KG1 (cell line): ENCODE data around the gene HDAC9.
"Not testable (repeated sequence)": the region's sequence is repeated elsewhere in the genome, so short reads cannot be mapped to it uniquely, and the experiment has no call there.

ENCODE experiments used
- DNase-seq: peaks from one replicate; lab custom pipeline; 2025; lab: John Stamatoyannopoulos, UW

HDAC9 gene

DNA sequence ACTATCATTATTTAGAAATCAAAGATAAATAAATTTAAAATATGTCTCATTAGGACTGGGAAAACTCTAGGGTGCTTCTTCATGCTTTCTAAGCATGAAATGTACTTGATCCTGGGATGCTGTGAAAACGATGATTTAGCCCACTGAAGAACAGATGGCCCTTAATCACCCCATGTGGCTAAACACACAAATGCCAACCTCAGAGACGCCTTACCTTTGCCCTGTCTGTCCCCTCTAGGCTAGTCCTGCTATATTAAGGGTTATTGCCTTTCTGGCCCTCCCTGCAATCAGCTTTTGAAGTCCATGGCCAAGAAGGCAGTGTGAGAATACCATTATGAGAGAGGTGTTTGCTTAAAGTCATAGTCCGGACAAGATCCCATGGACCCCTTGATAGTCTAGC, 404.7 kb downstream of the HDAC9 start:
- no peak for DNase-seq

DNA sequence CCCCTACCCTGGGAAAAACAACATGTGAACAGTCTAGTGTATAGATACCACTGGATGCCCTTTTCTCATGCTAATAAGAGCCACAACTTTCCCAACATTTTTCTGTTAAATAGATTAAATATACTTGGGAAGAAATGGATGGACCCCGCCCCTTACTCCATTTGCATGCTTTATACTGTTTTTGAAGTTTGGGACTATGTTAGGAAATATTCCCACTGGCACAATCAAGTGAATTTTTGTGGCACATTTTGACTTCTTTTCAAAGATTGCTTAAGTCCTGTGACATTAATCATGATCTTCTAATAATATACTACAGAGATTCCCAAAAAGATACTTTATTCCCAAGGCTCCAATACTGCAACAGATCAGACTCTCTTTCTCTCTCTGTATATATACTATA, 405.3 kb downstream of the HDAC9 start:
- DNase-seq = no peak

- DNase-seq = no peak
Measured at GRCh38 chr7:18901351-18901750, 405.8 kb downstream of the HDAC9 start.

DNA sequence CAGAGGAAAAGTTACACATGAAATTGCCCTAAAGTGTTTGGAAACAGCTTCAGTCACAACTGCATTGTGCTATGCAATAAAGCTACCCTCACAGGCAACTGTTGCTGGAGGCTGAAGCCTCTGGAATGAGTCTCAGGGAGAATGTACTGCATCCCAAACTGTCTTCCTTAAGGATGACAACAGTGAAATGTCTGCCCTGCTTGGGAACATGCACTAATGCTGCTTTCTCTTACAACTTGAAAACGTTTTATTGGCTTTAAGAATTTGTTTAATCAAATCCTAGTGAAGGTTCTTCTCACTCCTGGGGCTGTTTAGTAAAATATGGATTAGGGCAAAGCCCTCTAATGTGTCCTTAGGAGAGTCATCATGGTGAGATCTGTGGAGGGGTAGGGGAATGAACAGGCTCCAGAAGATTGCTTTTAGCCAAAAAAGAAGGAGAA, 406.5 kb downstream of the HDAC9 start:
- no peak for DNase-seq

DNA sequence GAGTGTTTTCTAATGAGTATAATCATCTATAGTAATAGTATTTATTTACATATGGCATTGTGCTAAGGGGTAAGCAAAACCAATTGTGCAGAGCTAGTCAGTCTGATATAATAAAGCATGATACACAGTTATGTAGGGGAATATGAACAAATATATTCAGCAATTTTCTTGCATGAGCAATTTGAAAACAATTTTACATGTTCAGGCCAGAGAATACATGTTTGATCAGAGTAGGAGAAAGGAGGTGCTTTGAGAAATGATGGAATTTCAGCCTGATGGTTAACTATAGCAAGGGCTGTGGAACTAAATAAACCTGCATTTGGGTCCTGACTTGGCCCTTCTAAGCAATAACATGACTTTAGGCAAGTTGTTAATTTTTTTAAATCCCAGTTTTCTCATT, 407.3 kb downstream of the HDAC9 start:
- DNase-seq = no peak

- DNase-seq = no peak
Measured at GRCh38 chr7:18903695-18904094, 408.1 kb downstream of the HDAC9 start.

DNA sequence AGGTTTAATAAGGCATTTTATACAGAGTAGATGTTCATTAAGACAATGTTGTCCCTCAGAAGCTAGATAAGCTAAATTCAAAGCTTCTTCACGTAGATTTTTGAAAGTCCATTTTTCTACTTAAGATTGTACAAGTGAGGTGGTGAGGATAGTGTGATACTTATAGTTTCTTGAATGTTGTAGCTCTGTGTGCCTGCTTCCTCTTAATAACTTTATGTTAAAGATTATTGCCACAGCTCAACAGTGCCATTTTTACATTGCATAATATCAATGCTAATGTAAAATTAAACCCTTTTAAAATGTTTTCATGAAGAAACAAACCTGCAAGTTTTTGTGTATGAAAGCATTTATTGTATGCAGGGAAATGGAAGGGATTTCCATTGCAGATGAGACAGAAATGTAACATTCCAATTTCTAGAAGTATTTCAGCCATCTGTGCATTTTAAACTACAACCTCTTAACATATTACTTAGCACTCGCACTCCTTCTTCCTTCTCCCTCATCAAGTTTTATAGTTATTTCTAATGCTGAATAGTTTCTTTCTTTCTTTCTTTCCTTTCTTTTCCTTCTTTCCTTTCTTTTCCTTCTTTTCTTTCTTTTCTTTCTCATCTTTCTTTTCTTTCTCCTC, 409.9 kb downstream of the HDAC9 start:
- DNase-seq = no peak

GRCh38 chr7:18906901-18907300, 411.4 kb downstream of the HDAC9 start:
- no peak for DNase-seq

GRCh38 chr7:18913106-18913505, 417.6 kb downstream of the HDAC9 start:
- no peak for DNase-seq

DNA sequence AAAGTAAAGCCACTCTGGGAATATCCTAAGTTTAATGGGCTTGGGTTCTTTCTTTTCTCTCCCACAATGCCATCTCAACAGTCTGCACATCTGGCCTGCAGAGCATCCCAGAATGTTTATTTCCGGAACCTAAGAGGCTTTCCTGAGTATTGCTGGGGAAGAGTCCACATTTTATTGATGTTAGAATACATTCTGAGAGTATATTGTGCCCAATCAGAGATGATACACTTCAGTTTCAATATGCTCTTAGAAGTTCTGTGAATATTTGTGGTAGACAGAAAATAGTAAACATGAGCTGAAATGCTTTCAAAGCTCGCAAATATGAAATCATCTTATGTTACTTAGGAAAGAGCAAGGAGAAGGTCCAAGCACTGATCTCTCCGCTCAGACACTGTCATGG, 421.3 kb downstream of the HDAC9 start:
- no peak for DNase-seq

DNA sequence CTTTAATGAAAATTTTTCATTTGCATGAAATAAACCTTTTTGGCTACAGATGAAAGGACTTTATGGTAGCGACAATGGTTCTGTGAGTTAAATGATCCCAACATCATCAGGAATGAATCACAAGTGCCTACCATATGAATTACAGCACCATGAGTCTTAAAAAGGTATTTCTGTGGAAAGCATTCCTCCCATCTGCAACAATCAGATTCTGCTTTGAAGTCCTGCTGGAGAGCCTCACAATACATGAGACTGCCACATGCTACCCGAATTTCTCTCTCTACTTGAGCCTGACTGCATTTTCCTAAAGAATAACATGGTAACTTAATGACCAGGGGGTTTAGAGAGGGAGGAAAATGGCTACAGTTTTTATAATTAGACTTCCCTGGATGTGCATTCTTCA, 431.6 kb downstream of the HDAC9 start:
- DNase-seq = no peak

GRCh38 chr7:18936265-18936664, 440.7 kb downstream of the HDAC9 start:
- no peak for DNase-seq

DNA sequence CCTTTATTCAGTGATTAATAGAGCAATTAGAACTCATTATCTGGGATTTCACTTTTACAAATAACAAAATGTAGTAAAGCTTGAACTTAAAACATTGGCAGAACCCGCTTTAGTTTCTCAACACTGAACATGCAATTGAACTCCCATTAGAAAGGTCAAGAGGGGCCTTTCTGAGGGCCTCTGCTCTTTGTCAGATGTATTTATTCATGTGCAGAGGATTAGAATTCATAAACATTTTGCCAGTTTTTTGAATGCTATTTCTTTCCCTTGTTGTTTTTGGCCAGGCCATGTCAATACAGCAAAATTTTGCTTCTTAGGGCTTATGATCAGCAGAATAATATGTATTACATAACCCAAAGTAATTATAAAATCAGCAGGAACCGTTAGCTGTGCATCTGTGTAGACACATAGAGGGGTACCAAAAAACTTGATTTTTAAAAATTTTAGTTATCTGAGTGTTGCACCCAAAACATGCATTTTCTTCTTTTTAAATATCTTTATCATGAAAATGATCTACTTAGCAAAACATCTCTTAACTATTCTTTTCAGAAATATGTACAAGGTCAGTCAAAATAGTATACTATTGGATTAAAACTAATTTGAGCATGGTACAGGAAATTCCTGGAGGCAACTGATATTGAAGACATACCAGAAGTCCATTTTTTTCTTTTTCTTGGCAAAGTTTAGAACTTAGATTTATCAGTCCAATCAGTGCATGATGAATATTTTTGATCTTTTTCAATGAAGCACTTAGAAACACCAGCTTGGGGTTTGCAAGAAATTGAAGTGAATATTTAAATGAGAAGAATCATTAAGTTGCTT, 444.4 kb downstream of the HDAC9 start:
- DNase-seq = no peak

DNA sequence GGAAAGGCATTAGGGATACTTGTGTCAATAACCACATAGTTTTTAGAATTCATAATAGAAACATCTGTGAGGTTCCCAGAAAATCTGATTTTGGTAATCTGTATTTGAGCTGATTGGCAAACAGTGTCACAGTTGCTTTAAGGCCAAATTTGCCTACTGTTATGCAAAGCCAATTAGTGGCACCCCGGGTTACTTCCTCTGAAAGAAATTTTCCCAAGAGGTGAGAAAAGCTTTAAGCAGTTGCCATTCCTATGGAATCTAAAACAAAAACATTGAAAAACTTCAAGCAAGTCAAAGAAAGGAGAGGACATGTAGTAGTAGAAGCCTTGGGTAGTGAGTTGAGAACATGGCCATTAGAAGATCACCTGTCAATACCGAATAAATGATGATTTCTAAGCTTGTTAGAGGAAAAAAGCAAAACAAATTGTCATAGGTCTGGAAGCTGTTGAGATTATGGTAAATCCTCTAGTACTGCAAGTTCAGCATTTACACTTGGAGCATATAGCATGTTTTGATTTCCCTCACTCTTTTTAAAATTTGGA, 445.1 kb downstream of the HDAC9 start:
- DNase-seq = no peak

DNA sequence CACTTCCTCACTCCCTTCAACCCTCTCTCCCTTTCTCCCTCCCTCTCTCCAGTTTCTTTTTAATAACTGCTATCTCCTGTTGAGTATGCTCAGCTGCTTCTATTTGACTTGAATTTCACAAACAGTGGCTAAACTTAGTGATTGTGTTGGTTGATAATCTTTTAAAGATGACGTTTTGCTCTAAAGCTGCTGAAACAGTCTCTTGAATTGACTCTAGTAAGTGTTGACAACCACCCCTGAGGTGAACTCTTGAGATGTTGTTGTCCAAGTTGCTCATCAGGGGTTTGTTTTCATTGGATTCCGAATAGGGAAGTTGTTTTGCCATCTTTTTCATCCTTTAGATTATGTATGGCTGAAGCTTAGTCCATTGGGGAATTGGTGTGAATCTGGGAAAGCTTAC, 445.7 kb downstream of the HDAC9 start:
- no peak for DNase-seq

- no peak for DNase-seq
Measured at GRCh38 chr7:18948521-18948920, 453.0 kb downstream of the HDAC9 start.

DNA sequence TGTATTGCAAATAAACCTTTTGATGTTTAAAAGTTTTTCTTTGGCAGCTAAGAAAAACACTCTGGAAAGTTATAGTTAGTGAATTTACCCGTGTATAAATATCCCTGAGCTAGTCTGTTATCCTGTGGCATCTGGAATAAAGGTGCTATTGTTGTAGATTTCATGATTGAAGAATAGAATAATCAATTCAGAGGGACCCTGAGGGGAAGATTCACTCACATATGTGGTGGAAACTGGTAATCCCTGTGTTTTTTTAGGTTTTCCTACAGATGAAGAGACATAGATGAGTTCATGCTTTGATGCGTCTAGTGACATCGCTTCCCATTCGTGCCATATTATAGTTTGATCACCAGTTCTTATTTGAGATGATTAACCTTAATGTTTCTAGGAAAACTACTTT, 457.3 kb downstream of the HDAC9 start:
- no peak for DNase-seq

- no peak for DNase-seq
Measured at GRCh38 chr7:18958627-18959026, 463.1 kb downstream of the HDAC9 start.

DNA sequence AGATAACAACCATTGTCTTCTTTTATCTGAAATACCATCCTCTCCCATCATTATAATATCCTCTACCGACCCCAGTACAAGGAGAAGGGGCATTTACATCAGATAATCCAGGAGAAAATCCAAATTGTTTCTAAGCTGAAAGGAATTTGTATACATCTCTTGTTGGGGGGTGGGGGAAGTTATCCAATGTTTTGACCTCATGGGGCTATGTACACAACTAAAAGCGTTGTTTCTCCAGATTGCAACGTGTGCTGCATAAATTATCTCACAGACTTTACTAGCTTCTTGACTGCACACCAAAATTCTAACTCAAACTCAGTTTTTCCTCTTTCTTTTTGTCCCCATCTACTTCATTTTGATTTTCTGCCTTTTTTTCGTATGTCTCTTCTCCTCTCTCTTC, 465.2 kb downstream of the HDAC9 start:
- DNase-seq = no peak

- no peak for DNase-seq
Measured at GRCh38 chr7:18962031-18962430, 466.5 kb downstream of the HDAC9 start.

DNA sequence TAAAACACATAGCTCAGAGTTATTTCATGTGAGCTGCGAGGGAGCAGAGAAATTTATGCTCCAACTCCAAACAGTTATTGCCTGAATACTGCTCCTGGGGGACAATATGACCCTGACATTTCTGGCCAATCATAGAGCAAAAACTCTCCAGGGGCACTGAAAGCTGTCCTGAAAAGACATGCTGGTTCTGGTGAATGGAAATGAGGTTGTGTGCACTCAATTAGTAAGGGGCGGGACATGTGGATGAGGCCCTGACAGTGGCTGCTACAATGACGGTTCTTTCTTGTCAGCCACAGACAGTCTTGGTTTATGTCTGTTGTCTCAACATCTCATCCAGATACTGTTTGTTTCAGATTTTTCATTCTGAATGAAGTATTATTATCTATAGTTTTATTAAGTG, 470.1 kb downstream of the HDAC9 start:
- DNase-seq = no peak

- DNase-seq = not testable (repeated sequence)
Measured at GRCh38 chr7:18967755-18968154, 472.2 kb downstream of the HDAC9 start.

DNA sequence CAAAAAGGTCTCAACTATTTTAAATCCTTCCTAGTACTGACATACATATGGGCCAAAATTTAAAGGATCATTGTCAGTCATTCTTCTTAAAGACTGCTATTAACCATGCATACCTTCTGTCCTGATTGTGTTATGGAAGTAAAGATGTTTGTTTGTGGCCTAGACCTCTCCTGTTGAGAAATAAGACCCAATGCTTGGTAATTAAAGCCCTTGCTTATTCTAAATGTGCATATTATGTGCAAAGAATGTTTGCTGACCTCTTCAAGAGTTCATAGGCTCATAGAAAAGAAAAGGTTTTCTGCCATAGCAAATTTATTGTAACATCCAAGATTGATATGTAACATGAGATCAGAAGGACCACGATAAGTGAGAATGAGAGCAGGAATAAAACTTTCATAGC, 476.3 kb downstream of the HDAC9 start:
- no peak for DNase-seq

GRCh38 chr7:18974803-18975202, 479.3 kb downstream of the HDAC9 start:
- DNase-seq = no peak
